ENCODE data around the gene PROX1. TPM values are rescaled to one million over a fixed set of nuclear protein-coding genes. Genes with fewer than 3 reads are reported as not detected.
A peak's percentile ranks its signal among the peaks of the same experiment; 100 is the strongest.

Gene PROX1
- total and polyA plus RNA-seq, 7 donors, result 0.40 to 20.6 (median 8.3) TPM

- WGBS, 3 donors, result 87 to 92% (median 89%) methylated on average over 11 of the region's 11 CpGs
Measured at GRCh38 chr1:214067853-214068703, 80.3 kb downstream of the PROX1 start.

GRCh38 chr1:214068979-214069378 is 81.2 kb downstream of the PROX1 start:
- WGBS, 3 donors, result 31 to 59% (median 48%) methylated on average over 1 of the region's 1 CpG

More at GRCh38 chr1:214067853-214068703, 80.3 kb downstream of the PROX1 start:
- no peaks in the 10 kb centered on the region for H3K36me3 ChIP-seq (ENCODE audit: insufficient read depth in 1 of 2, low read depth in 1 of 2)
- no peaks in the 10 kb centered on the region for H3K4me1 ChIP-seq
- no peaks in the 10 kb centered on the region for H3K27me3 ChIP-seq (ENCODE audit: insufficient read depth in 3 of 3, low read length in 2 of 3)
- no peak overlapping the region for H3K27ac ChIP-seq
- no peak overlapping the region for H3K4me3 ChIP-seq
- ATAC-seq (no peak), DNase-seq (no peak)
- no peak for TF ChIP-seq CTCF (IDR thresholded peaks at IDR 0.05)
- intact Hi-C loops (cut with DNase I), result no loop called here
- H3K9me3 ChIP-seq, result no peaks in the 10 kb centered on the region

GRCh38 chr1:214071469-214071868 is 83.7 kb downstream of the PROX1 start:
- intact Hi-C loops (cut with DNase I), result no loop called here
- DNase-seq, result no peak
- Histone ChIP-seq H3K4me3 (no peak overlapping the region), H3K27me3 (ENCODE audit: insufficient read depth in 3 of 3, low read length in 2 of 3) (no peaks in the 10 kb centered on the region), H3K27ac (no peak overlapping the region), H3K36me3 (ENCODE audit: insufficient read depth in 1 of 2, low read depth in 1 of 2) (no peaks in the 10 kb centered on the region), H3K9me3 (no peaks in the 10 kb centered on the region), H3K4me1 (no peaks in the 10 kb centered on the region)
- no peak for TF ChIP-seq CTCF (IDR thresholded peaks at IDR 0.05)
- WGBS, 3 donors, result 58 to 89% (median 78%) methylated on average over 1 of the region's 1 CpG
- ATAC-seq, result peak in 3 of 4 donors; percentile 48 to 68 (median 58)

More at GRCh38 chr1:214068979-214069378, 81.2 kb downstream of the PROX1 start:
- Histone ChIP-seq H3K4me1 (no peaks in the 10 kb centered on the region), H3K27me3 (ENCODE audit: insufficient read depth in 3 of 3, low read length in 2 of 3) (no peaks in the 10 kb centered on the region), H3K36me3 (ENCODE audit: insufficient read depth in 1 of 2, low read depth in 1 of 2) (no peaks in the 10 kb centered on the region), H3K9me3 (no peaks in the 10 kb centered on the region), H3K27ac (no peak overlapping the region), H3K4me3 (no peak overlapping the region)
- TF ChIP-seq CTCF (IDR thresholded peaks at IDR 0.05), result no peak
- DNase-seq (no peak), ATAC-seq (no peak)
- intact Hi-C loops (cut with DNase I), result no loop called here

- no peak for TF ChIP-seq CTCF (IDR thresholded peaks at IDR 0.05)
- DNase-seq (no peak), ATAC-seq (no peak)
- Histone ChIP-seq H3K9me3 (no peaks in the 10 kb centered on the region), H3K4me1 (no peaks in the 10 kb centered on the region), H3K27me3 (ENCODE audit: insufficient read depth in 3 of 3, low read length in 2 of 3) (peaks cover 0 to 1% (median 0%) of the 10 kb centered on the region in 3 donors), H3K4me3 (no peak overlapping the region), H3K27ac (no peak overlapping the region), H3K36me3 (ENCODE audit: insufficient read depth in 1 of 2, low read depth in 1 of 2) (no peaks in the 10 kb centered on the region)
- WGBS, 3 donors, result 58 to 63% (median 62%) methylated on average over 10 of the region's 10 CpGs
- intact Hi-C loops (cut with DNase I), result no loop called here
Measured at GRCh38 chr1:214072426-214073157, 84.8 kb downstream of the PROX1 start.

All from psoas muscle (tissue), 8 donors.